H1 (cell line): ENCODE measurements around the gene NAA10.

Experiments
- EZH2 ChIP-seq: fragments of 200-600 bp; sonication (generic); IDR thresholded peaks from 2 replicates; pipeline ENCODE4 v1.7.1; 2012; ENCODE audit warnings: low read depth, mild to moderate bottlenecking, moderate library complexity, low read length, inconsistent platforms; ENCODE audit not compliant: severe bottlenecking
- HDAC6 ChIP-seq: IDR thresholded peaks from one replicate; pipeline ENCODE4 v1.7.1; 2012; ENCODE audit warnings: low read depth, mild to moderate bottlenecking, inconsistent platforms, low read length, moderate library complexity
- JUN ChIP-seq: IDR thresholded peaks from 2 replicates; pipeline ENCODE4 v1.6.1; 2011; ENCODE audit warnings: low read depth, mild to moderate bottlenecking, improper control_type of control experiment, low read length
- POLR2AphosphoS5 ChIP-seq: IDR thresholded peaks from 2 replicates; pipeline ENCODE4 v1.6.1; 2011; ENCODE audit warnings: low read depth, low read length
- RNF2 ChIP-seq: fragments of 200-900, 300-1000 bp; sonication (generic); IDR thresholded peaks from 2 replicates; pipeline ENCODE4 v1.7.1; 2016; ENCODE audit warnings: borderline replicate concordance, low read depth, mild to moderate bottlenecking, antibody characterized with exemption, low read length; ENCODE audit not compliant: poor library complexity, severe bottlenecking; ENCODE audit errors: missing control alignments
- SP2 ChIP-seq: IDR thresholded peaks from 2 replicates; pipeline ENCODE4 v1.6.1; 2012; ENCODE audit warnings: mild to moderate bottlenecking, low read length, inconsistent platforms
- TF ChIP-seq, protein P1 (sequence below), 3 experiments: IDR thresholded peaks; 1 replicate in 2 of 3; 2 replicates in 1 of 3; pipeline versions ENCODE4 v1.5.1 to v1.6.1; 2011; ENCODE audit warnings: low read length in 3 of 3, mild to moderate bottlenecking in 3 of 3, inconsistent platforms in 2 of 3, low read depth in 1 of 3, moderate library complexity in 1 of 3; ENCODE audit not compliant: insufficient read depth in 1 of 3; ENCODE audit errors: control extremely low read depth in 1 of 3

DNA sequence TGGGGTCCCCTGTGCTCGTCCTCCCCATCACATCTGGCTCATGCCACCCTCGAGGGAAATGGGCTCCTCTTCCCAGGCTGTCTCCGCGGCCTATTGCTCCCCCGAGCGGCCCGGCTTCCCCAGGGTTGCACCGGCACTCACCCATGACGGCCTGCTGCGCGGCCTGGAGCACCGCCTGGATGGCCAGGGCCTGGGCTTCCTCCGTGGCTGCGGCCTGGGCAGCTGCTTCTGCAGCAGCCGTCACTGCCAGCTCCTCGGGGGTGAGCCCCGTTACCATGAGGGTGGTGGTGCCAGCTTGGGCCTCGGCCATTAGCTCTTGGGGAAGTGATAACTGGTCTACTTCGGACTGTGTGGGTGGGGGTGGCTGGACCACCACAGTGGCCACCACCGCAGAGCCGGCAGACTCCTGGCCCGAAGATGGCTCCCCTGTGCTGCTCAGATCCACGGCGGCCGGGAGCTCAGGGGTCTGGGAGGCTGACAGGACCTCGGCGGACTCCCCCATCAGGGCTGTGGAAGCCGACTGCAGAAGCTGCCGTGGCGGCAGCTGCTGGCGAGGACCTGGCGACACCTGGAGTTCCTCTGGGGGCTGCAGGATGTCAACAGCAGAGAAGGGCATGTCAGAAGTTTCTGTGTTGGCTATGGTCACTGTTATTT is 17.7 kb upstream of the NAA10 start:
- no peak for TF ChIP-seq HDAC6
- TF ChIP-seq, protein P1, sequence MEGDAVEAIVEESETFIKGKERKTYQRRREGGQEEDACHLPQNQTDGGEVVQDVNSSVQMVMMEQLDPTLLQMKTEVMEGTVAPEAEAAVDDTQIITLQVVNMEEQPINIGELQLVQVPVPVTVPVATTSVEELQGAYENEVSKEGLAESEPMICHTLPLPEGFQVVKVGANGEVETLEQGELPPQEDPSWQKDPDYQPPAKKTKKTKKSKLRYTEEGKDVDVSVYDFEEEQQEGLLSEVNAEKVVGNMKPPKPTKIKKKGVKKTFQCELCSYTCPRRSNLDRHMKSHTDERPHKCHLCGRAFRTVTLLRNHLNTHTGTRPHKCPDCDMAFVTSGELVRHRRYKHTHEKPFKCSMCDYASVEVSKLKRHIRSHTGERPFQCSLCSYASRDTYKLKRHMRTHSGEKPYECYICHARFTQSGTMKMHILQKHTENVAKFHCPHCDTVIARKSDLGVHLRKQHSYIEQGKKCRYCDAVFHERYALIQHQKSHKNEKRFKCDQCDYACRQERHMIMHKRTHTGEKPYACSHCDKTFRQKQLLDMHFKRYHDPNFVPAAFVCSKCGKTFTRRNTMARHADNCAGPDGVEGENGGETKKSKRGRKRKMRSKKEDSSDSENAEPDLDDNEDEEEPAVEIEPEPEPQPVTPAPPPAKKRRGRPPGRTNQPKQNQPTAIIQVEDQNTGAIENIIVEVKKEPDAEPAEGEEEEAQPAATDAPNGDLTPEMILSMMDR (IDR thresholded peaks at IDR 0.05; ENCODE audit: control extremely low read depth in 1 of 3, insufficient read depth in 1 of 3, low read depth in 1 of 3, low read length in 3 of 3), result no peak
- TF ChIP-seq EZH2, result no peak
- no peak for TF ChIP-seq RNF2
- TF ChIP-seq POLR2AphosphoS5, result no peak
- TF ChIP-seq JUN, result no peak
- TF ChIP-seq SP2, result no peak
